ENCODE measurements around the gene ALDOC. TPM values are rescaled to one million over a fixed set of nuclear protein-coding genes. Genes with fewer than 3 reads are reported as not detected.

The ALDOC gene
- total and polyA plus RNA-seq, 4 donors = 40.1 to 131 (median 94.8) TPM

DNA sequence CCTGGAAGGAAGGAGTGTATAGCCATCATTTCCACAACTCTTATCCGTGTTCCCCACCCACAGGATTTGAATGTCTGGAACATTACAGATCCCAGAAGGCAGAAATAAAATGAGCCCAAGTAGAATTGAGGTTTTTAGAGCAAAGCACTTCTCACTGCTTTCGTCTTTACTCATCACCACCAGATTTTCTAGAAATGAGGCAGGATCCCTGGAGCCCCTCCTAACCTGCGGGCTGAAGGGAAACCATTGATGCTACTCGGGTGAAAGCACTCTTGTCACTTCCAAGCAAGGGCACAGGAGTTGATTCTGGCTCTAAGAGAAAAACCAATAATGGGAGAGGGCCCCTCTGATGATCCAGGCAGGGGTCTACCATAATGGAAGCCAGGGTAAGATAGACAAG, 2.8 kb upstream of the ALDOC start:
- H3K9ac ChIP-seq (ENCODE audit: low read depth in 1 of 2, low read length in 2 of 2) = no peak overlapping the region
- DNase-seq (ENCODE audit: low spot score) = no peak
- H3K9me3 ChIP-seq (ENCODE audit: control insufficient read depth in 4 of 4, low read length in 3 of 4) = no peaks in the 10 kb centered on the region
- no peaks in the 10 kb centered on the region for H3K27me3 ChIP-seq (ENCODE audit: control insufficient read depth in 4 of 4, insufficient read depth in 4 of 4, low read length in 3 of 4)
- no peak overlapping the region for H3K27ac ChIP-seq (ENCODE audit: low read depth in 1 of 2, low read length in 2 of 2)
- peaks cover 11 to 19% (median 15%) of the 10 kb centered on the region in 4 donors for H3K4me1 ChIP-seq (ENCODE audit: control insufficient read depth in 4 of 4, insufficient read depth in 4 of 4, low read length in 3 of 4)
- no peak overlapping the region for H3K4me3 ChIP-seq (ENCODE audit: low read depth in 1 of 3, low read length in 3 of 3)
- 95% methylated on average over 4 of the region's 4 CpGs for WGBS
- peaks cover 5 to 26% (median 20%) of the 10 kb centered on the region in 4 donors for H3K36me3 ChIP-seq (ENCODE audit: control insufficient read depth in 4 of 4, insufficient read depth in 3 of 4, low read depth in 1 of 4, low read length in 3 of 4)
- TF ChIP-seq, protein P1, sequence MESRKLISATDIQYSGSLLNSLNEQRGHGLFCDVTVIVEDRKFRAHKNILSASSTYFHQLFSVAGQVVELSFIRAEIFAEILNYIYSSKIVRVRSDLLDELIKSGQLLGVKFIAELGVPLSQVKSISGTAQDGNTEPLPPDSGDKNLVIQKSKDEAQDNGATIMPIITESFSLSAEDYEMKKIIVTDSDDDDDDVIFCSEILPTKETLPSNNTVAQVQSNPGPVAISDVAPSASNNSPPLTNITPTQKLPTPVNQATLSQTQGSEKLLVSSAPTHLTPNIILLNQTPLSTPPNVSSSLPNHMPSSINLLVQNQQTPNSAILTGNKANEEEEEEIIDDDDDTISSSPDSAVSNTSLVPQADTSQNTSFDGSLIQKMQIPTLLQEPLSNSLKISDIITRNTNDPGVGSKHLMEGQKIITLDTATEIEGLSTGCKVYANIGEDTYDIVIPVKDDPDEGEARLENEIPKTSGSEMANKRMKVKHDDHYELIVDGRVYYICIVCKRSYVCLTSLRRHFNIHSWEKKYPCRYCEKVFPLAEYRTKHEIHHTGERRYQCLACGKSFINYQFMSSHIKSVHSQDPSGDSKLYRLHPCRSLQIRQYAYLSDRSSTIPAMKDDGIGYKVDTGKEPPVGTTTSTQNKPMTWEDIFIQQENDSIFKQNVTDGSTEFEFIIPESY (IDR thresholded peaks at IDR 0.05) = no peak
- TF ChIP-seq, protein P2, sequence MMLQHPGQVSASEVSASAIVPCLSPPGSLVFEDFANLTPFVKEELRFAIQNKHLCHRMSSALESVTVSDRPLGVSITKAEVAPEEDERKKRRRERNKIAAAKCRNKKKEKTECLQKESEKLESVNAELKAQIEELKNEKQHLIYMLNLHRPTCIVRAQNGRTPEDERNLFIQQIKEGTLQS (IDR thresholded peaks at IDR 0.05) = no peak

DNA sequence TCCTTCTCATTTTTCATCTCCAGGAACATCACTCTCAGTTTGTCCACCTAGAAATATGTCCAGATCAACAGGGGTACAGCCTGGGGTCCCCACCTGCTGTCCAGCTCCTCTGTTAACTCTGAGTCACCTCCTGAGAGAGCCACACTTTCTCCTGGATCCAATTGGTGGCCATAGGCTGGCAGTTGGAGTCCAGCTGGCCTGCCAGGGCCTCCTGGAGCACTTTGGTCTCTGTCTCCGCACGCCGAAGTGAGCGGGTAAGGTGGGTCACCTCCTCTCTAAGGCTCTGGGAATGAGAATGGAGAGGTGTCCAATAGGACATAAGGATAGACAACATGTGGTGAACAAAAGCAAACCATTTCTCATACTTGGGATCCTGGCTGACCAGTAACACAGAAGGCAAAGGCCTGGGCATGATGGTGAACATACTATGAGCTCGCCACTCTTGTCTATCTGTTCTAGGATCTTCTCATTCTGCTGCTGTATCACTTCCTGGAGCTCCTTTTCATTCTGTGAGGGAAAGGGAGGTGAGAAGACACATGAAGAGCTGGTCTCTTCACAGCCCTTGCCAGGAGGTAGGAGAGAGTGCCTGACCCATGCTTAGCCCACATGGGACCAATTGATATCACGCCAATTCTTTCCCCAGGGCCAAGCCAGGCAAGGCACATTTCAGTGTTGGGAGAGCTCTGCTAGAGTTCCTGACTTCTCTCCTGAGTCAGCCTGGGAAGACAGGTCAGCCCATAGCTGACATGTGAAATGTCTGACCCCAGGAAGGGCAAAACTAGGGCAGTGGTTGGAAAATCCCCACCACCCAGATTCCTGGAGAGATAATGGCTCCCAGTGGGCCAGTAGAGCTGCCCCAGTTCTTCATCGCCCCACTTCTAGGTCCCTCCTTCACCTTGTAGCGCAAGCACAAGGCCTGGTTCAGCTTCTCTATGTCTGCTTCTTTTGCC, 1.8 kb upstream of the ALDOC start:
- H3K4me1 ChIP-seq (ENCODE audit: control insufficient read depth in 4 of 4, insufficient read depth in 4 of 4, low read length in 3 of 4) = peaks cover 11 to 19% (median 15%) of the 10 kb centered on the region in 4 donors
- no peak overlapping the region for H3K27ac ChIP-seq (ENCODE audit: low read depth in 1 of 2, low read length in 2 of 2)
- TF ChIP-seq, protein P2 (IDR thresholded peaks at IDR 0.05) = no peak
- TF ChIP-seq HNF4A (conservative IDR thresholded peaks at IDR 0.05) (no peak), YY1 (IDR thresholded peaks at IDR 0.05) (no peak), RAD21 (IDR thresholded peaks at IDR 0.05) (no peak), EGR1 (IDR thresholded peaks at IDR 0.05; ENCODE audit: low read depth in 2 of 2) (no peak), RXRA (IDR thresholded peaks at IDR 0.05) (no peak), GABPA (IDR thresholded peaks at IDR 0.05 in 1 of 2, conservative IDR thresholded peaks at IDR 0.05 in 1 of 2) (no peak), FOXA1 (IDR thresholded peaks at IDR 0.05) (no peak), SP1 (IDR thresholded peaks at IDR 0.05) (no peak), HNF4G (IDR thresholded peaks at IDR 0.05) (no peak), TAF1 (conservative IDR thresholded peaks at IDR 0.05) (no peak), FOXA2 (IDR thresholded peaks at IDR 0.05) (no peak), NR2F2 (IDR thresholded peaks at IDR 0.05) (no peak), JUND (IDR thresholded peaks at IDR 0.05) (no peak)
- TF ChIP-seq, protein P1 (IDR thresholded peaks at IDR 0.05) = no peak
- TF ChIP-seq, protein P3, sequence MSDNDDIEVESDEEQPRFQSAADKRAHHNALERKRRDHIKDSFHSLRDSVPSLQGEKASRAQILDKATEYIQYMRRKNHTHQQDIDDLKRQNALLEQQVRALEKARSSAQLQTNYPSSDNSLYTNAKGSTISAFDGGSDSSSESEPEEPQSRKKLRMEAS (IDR thresholded peaks at IDR 0.05) = no peak
- TF ChIP-seq, protein P4, sequence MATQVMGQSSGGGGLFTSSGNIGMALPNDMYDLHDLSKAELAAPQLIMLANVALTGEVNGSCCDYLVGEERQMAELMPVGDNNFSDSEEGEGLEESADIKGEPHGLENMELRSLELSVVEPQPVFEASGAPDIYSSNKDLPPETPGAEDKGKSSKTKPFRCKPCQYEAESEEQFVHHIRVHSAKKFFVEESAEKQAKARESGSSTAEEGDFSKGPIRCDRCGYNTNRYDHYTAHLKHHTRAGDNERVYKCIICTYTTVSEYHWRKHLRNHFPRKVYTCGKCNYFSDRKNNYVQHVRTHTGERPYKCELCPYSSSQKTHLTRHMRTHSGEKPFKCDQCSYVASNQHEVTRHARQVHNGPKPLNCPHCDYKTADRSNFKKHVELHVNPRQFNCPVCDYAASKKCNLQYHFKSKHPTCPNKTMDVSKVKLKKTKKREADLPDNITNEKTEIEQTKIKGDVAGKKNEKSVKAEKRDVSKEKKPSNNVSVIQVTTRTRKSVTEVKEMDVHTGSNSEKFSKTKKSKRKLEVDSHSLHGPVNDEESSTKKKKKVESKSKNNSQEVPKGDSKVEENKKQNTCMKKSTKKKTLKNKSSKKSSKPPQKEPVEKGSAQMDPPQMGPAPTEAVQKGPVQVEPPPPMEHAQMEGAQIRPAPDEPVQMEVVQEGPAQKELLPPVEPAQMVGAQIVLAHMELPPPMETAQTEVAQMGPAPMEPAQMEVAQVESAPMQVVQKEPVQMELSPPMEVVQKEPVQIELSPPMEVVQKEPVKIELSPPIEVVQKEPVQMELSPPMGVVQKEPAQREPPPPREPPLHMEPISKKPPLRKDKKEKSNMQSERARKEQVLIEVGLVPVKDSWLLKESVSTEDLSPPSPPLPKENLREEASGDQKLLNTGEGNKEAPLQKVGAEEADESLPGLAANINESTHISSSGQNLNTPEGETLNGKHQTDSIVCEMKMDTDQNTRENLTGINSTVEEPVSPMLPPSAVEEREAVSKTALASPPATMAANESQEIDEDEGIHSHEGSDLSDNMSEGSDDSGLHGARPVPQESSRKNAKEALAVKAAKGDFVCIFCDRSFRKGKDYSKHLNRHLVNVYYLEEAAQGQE (IDR thresholded peaks at IDR 0.05) = no peak
- TF ChIP-seq, protein P5, sequence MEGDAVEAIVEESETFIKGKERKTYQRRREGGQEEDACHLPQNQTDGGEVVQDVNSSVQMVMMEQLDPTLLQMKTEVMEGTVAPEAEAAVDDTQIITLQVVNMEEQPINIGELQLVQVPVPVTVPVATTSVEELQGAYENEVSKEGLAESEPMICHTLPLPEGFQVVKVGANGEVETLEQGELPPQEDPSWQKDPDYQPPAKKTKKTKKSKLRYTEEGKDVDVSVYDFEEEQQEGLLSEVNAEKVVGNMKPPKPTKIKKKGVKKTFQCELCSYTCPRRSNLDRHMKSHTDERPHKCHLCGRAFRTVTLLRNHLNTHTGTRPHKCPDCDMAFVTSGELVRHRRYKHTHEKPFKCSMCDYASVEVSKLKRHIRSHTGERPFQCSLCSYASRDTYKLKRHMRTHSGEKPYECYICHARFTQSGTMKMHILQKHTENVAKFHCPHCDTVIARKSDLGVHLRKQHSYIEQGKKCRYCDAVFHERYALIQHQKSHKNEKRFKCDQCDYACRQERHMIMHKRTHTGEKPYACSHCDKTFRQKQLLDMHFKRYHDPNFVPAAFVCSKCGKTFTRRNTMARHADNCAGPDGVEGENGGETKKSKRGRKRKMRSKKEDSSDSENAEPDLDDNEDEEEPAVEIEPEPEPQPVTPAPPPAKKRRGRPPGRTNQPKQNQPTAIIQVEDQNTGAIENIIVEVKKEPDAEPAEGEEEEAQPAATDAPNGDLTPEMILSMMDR (IDR thresholded peaks at IDR 0.05; ENCODE audit: low read depth, low read length, missing input control) = no peak
- WGBS = 96% methylated on average over 8 of the region's 8 CpGs
- H3K36me3 ChIP-seq (ENCODE audit: control insufficient read depth in 4 of 4, insufficient read depth in 3 of 4, low read depth in 1 of 4, low read length in 3 of 4) = peaks cover 5 to 19% (median 14%) of the 10 kb centered on the region in 4 donors
- no peaks in the 10 kb centered on the region for H3K27me3 ChIP-seq (ENCODE audit: control insufficient read depth in 4 of 4, insufficient read depth in 4 of 4, low read length in 3 of 4)
- no peaks in the 10 kb centered on the region for H3K9me3 ChIP-seq (ENCODE audit: control insufficient read depth in 4 of 4, low read length in 3 of 4)
- no peak overlapping the region for H3K4me3 ChIP-seq (ENCODE audit: low read depth in 1 of 3, low read length in 3 of 3)
- no peak for DNase-seq (ENCODE audit: low spot score)
- no peak overlapping the region for H3K9ac ChIP-seq (ENCODE audit: low read depth in 1 of 2, low read length in 2 of 2)

All from liver (tissue), 9 donors.